Mesenchymal stem cell (in vitro differentiated cells and primary cell): ENCODE data around the gene SEC61A1.

Experiments
- DNase-seq: peaks from one replicate; pipeline ENCODE4 v3.0.0-alpha.2; 2013
- H2AFZ ChIP-seq: one replicate; pipeline ENCODE4 v1.6.1; 2013; ENCODE audit warnings: low read depth, mild to moderate bottlenecking, control low read depth, inconsistent platforms, low read length, moderate library complexity
- H2AK5ac ChIP-seq: 2 replicates; pipeline ENCODE4 v1.6.1; 2013; ENCODE audit warnings: low read length, moderate library complexity, mild to moderate bottlenecking, inconsistent platforms; ENCODE audit not compliant: severe bottlenecking
- H2BK120ac ChIP-seq: one replicate; pipeline ENCODE4 v1.6.1; 2013; ENCODE audit warnings: low read depth, mild to moderate bottlenecking, inconsistent platforms, low read length, moderate library complexity
- H2BK12ac ChIP-seq, 2 experiments: one replicate each; pipeline ENCODE4 v1.6.1; 2013; ENCODE audit warnings: inconsistent platforms in 2 of 2, low read length in 2 of 2, mild to moderate bottlenecking in 2 of 2, moderate library complexity in 2 of 2, control low read depth in 1 of 2
- H2BK15ac ChIP-seq: one replicate; pipeline ENCODE4 v1.6.1; 2013; ENCODE audit warnings: mild to moderate bottlenecking, low read depth, inconsistent platforms; ENCODE audit not compliant: poor library complexity, severe bottlenecking
- H2BK5ac ChIP-seq: 2 replicates; pipeline ENCODE4 v1.6.1; 2013; ENCODE audit warnings: low read depth, mild to moderate bottlenecking, low read length, control low read depth, inconsistent platforms; ENCODE audit not compliant: poor library complexity, severe bottlenecking
- H3K14ac ChIP-seq, 2 experiments: one replicate each; pipeline ENCODE4 v1.6.1; 2013; ENCODE audit warnings: inconsistent platforms in 2 of 2, low read length in 2 of 2, control low read depth in 1 of 2, mild to moderate bottlenecking in 1 of 2, moderate library complexity in 1 of 2
- H3K18ac ChIP-seq, 2 experiments: one replicate each; pipeline ENCODE4 v1.6.1; 2013; ENCODE audit warnings: inconsistent platforms in 2 of 2, low read length in 2 of 2, control low read depth in 1 of 2, low read depth in 1 of 2, mild to moderate bottlenecking in 1 of 2
- H3K23ac ChIP-seq, 2 experiments: one replicate each; pipeline ENCODE4 v1.6.1; 2013; ENCODE audit warnings: inconsistent platforms in 2 of 2, low read length in 2 of 2, mild to moderate bottlenecking in 2 of 2, moderate library complexity in 2 of 2, control low read depth in 1 of 2
- H3K27ac ChIP-seq: 2 replicates; pipeline ENCODE4 v1.5.1; 2013; ENCODE audit warnings: mild to moderate bottlenecking, moderate library complexity, low read length, control low read depth, inconsistent platforms; ENCODE audit not compliant: poor library complexity, severe bottlenecking
- H3K27me3 ChIP-seq, 2 experiments: 2 replicates each; pipeline versions ENCODE4 v1.6.1 to v1.7.0; 2013; ENCODE audit warnings: low read length in 2 of 2, mild to moderate bottlenecking in 2 of 2, moderate library complexity in 2 of 2, control low read depth in 1 of 2, inconsistent platforms in 1 of 2; ENCODE audit not compliant: control insufficient read depth in 1 of 2, insufficient read depth in 1 of 2
- H3K36me3 ChIP-seq, 2 experiments: 2 replicates each; pipeline versions ENCODE4 v1.6.1 to v1.7.0; 2013; ENCODE audit warnings: low read length in 2 of 2, control low read depth in 1 of 2, inconsistent platforms in 1 of 2, low read depth in 1 of 2, mild to moderate bottlenecking in 1 of 2; ENCODE audit not compliant: insufficient read depth in 2 of 2, control insufficient read depth in 1 of 2
- H3K4ac ChIP-seq, 2 experiments: one replicate each; pipeline ENCODE4 v1.6.1; 2013; ENCODE audit warnings: inconsistent platforms in 2 of 2, low read length in 2 of 2, mild to moderate bottlenecking in 2 of 2, moderate library complexity in 2 of 2, control low read depth in 1 of 2, low read depth in 1 of 2
- H3K4me1 ChIP-seq: 2 replicates; pipeline ENCODE4 v1.6.1; 2013; ENCODE audit warnings: low read depth, low read length, control low read depth; ENCODE audit not compliant: control insufficient read depth, insufficient read depth
- H3K4me2 ChIP-seq: 2 replicates; pipeline ENCODE4 v1.6.1; 2013; ENCODE audit warnings: low read length, mild to moderate bottlenecking, inconsistent platforms; ENCODE audit not compliant: poor library complexity, severe bottlenecking
- H3K4me3 ChIP-seq, 2 experiments: 2 replicates each; pipeline versions ENCODE4 v1.5.1 to v1.7.0; 2013; ENCODE audit warnings: low read length in 2 of 2, mild to moderate bottlenecking in 2 of 2, control low read depth in 1 of 2, low read depth in 1 of 2; ENCODE audit not compliant: insufficient read depth in 1 of 2
- H3K79me1 ChIP-seq: replicated peaks from 2 replicates; pipeline ENCODE4 v1.6.1; 2013; ENCODE audit warnings: mild to moderate bottlenecking, control low read depth, low read length, inconsistent platforms; ENCODE audit not compliant: poor library complexity, severe bottlenecking
- H3K9ac ChIP-seq: 2 replicates; pipeline ENCODE4 v1.7.0; 2013; ENCODE audit warnings: mild to moderate bottlenecking, low read length, moderate library complexity
- H3K9me3 ChIP-seq: 2 replicates; pipeline ENCODE4 v1.7.0; 2013; ENCODE audit warnings: mild to moderate bottlenecking, low read length; ENCODE audit not compliant: control insufficient read depth
- H4K8ac ChIP-seq: one replicate; pipeline ENCODE4 v1.6.1; 2013; ENCODE audit warnings: inconsistent platforms, mild to moderate bottlenecking, low read length, moderate library complexity
- H4K91ac ChIP-seq: one replicate; pipeline ENCODE4 v1.6.1; 2013; ENCODE audit warnings: mild to moderate bottlenecking, low read length, inconsistent platforms
- WGBS: methylation state at CpG from one replicate; pipeline ENCODE4 v1.1.7; 2013; ENCODE audit warnings: mixed read lengths; 5-methylcytosine and 5-hydroxymethylcytosine counted together

The SEC61A1 gene

DNA sequence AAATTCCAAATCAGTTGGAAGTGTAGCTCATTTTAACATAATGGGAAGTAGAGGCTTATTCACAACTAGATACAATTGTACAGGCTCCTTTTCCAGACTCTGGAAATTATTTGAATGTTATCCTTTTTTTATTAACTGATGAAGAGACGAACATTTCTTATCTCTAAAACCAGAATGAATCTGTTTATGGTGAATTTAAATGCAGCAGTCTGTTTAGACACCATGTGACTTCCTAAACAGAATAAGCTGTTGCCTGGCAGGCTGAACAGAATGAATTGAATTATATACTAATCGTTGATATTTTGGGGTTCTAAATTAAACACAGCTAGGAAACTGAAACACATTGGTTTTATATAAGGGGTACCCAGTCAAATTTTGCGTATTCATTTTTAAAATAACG, 4.0 kb downstream of the SEC61A1 start:
- Histone ChIP-seq H3K9me3 (no peaks in the 10 kb centered on the region), H3K27ac (no peak overlapping the region), H2BK12ac (no peak overlapping the region), H2BK5ac (no peak overlapping the region), H3K9ac (peak overlapping the region; percentile 97), H3K27me3 (no peaks in the 10 kb centered on the region), H4K8ac (no peak overlapping the region), H3K18ac (no peak overlapping the region), H3K14ac (no peak overlapping the region), H3K23ac (no peak overlapping the region), H3K4me2 (no peak overlapping the region), H3K79me1 (peaks cover 15% of the 10 kb centered on the region), H2BK120ac (no peak overlapping the region), H2BK15ac (no peak overlapping the region), H3K4me3 (peak overlapping the region in 1 of 2 experiments; percentile 98), H2AK5ac (no peak overlapping the region), H2AFZ (no peak overlapping the region), H3K4ac (no peak overlapping the region), H4K91ac (no peak overlapping the region), H3K36me3 (peaks cover 26 to 76% of the 10 kb centered on the region in 2 experiments), H3K4me1 (peaks cover 10% of the 10 kb centered on the region)
- DNase-seq, result no peak
- 84% methylated on average over 3 of the region's 4 CpGs for WGBS

DNA sequence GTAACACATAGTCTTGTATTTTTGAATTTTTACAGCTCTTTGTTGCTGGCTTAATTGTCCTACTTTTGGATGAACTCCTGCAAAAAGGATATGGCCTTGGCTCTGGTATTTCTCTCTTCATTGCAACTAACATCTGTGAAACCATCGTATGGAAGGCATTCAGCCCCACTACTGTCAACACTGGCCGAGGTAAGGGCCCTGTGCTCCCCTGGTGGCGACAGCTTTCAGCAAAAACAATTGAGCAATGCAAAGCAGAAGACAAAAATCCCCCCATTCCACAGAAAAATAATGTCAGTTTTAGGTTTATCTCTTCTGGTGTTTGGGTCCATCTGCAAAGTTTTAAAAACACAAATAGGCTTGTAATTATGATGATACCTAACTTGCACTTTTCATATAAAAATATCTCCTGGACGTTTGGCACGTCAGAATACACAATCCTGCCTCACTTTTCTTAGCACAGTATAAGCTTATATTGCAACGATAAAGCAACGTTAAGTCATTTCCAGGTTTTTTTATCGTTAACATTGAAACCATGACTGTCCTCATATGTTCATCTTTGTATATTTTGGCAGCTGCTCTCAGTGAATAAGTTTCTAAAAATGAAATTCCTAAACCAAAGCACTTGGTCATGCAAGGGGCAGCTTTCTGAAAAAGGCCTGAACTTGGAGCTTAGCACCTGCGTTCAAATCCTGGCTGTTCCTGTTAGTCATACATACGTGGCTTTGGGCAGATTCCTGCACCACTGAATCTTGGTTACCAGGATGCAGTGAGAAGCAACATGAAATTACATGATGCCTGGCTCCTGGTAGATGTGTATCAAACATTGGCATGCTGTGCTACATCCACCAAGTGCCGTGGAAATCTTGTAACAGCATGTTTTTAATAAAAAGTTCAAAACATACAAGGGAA, 8.5 kb downstream of the SEC61A1 start:
- peak overlapping the region; percentile 61 for H3K9ac ChIP-seq
- no peak overlapping the region for H2AFZ ChIP-seq
- H3K4me1 ChIP-seq, result peaks cover 8% of the 10 kb centered on the region
- H2AK5ac ChIP-seq, result no peak overlapping the region
- no peaks in the 10 kb centered on the region for H3K27me3 ChIP-seq
- no peak overlapping the region for H2BK12ac ChIP-seq
- no peak overlapping the region for H3K4ac ChIP-seq
- H3K79me1 ChIP-seq, result peaks cover 27% of the 10 kb centered on the region
- no peaks in the 10 kb centered on the region for H3K9me3 ChIP-seq
- 86% methylated on average over 11 of the region's 11 CpGs for WGBS
- H3K4me3 ChIP-seq, result no peak overlapping the region
- H3K23ac ChIP-seq, result no peak overlapping the region
- H2BK15ac ChIP-seq, result no peak overlapping the region
- H2BK5ac ChIP-seq, result no peak overlapping the region
- H3K4me2 ChIP-seq, result no peak overlapping the region
- H3K27ac ChIP-seq, result peak overlapping the region; percentile 50
- H4K91ac ChIP-seq, result no peak overlapping the region
- no peak overlapping the region for H2BK120ac ChIP-seq
- H3K18ac ChIP-seq, result no peak overlapping the region
- no peak overlapping the region for H3K14ac ChIP-seq
- no peak for DNase-seq
- H3K36me3 ChIP-seq, result peaks cover 59 to 94% of the 10 kb centered on the region in 2 experiments
- H4K8ac ChIP-seq, result no peak overlapping the region

DNA sequence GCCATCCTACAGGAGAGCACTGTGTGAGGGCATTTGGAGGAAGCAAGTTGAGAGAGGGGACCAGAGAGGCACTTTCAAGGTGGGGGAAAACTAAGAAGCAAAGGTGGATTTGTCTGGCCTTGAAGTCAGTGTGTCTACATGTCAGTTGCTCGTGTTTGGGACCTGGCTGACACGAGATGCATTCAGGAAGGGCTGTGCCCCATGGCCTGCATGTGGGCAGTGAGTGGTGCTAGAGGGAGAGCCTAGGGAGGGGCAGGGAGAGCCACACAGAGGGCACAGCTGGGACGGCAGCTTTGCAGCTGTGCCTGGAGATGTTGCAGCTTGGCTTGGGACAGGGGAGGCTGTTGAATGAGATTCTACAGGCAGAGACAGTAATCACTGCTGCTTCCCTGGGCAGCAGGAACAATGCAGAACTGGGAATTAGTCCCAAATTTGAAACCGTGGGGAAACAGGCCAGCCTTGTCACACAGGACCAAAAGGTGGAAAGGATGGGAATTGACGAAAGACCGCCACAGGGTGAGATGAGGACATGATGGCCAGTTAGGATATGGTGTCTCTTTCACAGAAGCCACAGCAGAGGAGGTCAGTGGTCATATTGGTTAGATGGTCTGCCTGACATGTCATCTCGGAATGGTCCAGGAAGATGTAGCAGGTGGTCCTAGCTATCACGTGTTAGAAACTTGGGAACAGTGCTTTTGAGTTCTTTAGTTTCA, 10.0 kb downstream of the SEC61A1 start:
- H3K9ac ChIP-seq, result peak overlapping the region; percentile 61
- H3K4me3 ChIP-seq, result no peak overlapping the region
- no peak overlapping the region for H3K14ac ChIP-seq
- no peak overlapping the region for H4K8ac ChIP-seq
- H3K36me3 ChIP-seq, result peaks cover 67 to 94% of the 10 kb centered on the region in 2 experiments
- H3K9me3 ChIP-seq, result no peaks in the 10 kb centered on the region
- H2BK120ac ChIP-seq, result no peak overlapping the region
- no peak overlapping the region for H2BK12ac ChIP-seq
- no peak for DNase-seq
- H2AFZ ChIP-seq, result no peak overlapping the region
- H3K79me1 ChIP-seq, result peaks cover 33% of the 10 kb centered on the region
- H3K27ac ChIP-seq, result peak overlapping the region; percentile 34
- H3K23ac ChIP-seq, result no peak overlapping the region
- 79% methylated on average over 7 of the region's 8 CpGs for WGBS
- H3K18ac ChIP-seq, result no peak overlapping the region
- H4K91ac ChIP-seq, result no peak overlapping the region
- H3K4ac ChIP-seq, result no peak overlapping the region
- no peak overlapping the region for H2BK15ac ChIP-seq
- peaks cover 7% of the 10 kb centered on the region for H3K4me1 ChIP-seq
- no peaks in the 10 kb centered on the region for H3K27me3 ChIP-seq
- no peak overlapping the region for H3K4me2 ChIP-seq
- H2BK5ac ChIP-seq, result no peak overlapping the region
- no peak overlapping the region for H2AK5ac ChIP-seq

DNA sequence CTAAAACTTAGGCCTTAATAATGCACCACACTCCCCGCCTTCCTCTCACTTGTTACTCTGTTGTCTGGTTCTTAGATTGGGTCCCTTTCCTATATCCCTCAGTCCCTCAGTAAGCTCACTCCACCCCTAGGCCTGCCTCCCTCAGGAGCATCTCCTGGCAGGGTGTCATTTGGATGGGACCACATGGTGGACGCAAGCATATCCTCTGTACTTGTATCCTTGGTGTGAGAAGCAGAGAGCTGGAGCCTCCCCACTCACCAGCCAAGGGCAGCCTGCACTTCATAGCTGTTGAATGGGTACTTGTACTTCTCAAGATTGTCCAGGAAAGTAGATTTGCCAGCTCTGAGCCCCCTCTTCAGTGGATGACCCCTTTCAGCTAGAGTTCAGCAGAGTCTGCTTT, 11.6 kb downstream of the SEC61A1 start:
- peaks cover 76 to 98% of the 10 kb centered on the region in 2 experiments for H3K36me3 ChIP-seq
- no peak overlapping the region for H3K4me3 ChIP-seq
- H3K14ac ChIP-seq, result no peak overlapping the region
- H3K4me2 ChIP-seq, result no peak overlapping the region
- H3K18ac ChIP-seq, result no peak overlapping the region
- DNase-seq, result no peak
- no peak overlapping the region for H3K27ac ChIP-seq
- H3K23ac ChIP-seq, result no peak overlapping the region
- H4K8ac ChIP-seq, result no peak overlapping the region
- H2BK12ac ChIP-seq, result no peak overlapping the region
- no peak overlapping the region for H2AFZ ChIP-seq
- H3K9me3 ChIP-seq, result no peaks in the 10 kb centered on the region
- no peak overlapping the region for H2AK5ac ChIP-seq
- H2BK5ac ChIP-seq, result no peak overlapping the region
- no peaks in the 10 kb centered on the region for H3K27me3 ChIP-seq
- H3K79me1 ChIP-seq, result peaks cover 36% of the 10 kb centered on the region
- 100% methylated on average over 2 of the region's 2 CpGs for WGBS
- H2BK15ac ChIP-seq, result no peak overlapping the region
- no peak overlapping the region for H3K9ac ChIP-seq
- no peak overlapping the region for H2BK120ac ChIP-seq
- no peak overlapping the region for H4K91ac ChIP-seq
- H3K4ac ChIP-seq, result no peak overlapping the region
- H3K4me1 ChIP-seq, result peaks cover 6% of the 10 kb centered on the region
